GM21526 (cell line): ENCODE data around the gene USP2.
A peak's percentile ranks its signal among the peaks of the same experiment; 100 is the strongest.

Experiments
- ATAC-seq: cut with Tn5 transposase; IDR thresholded peaks from one replicate; pipeline ENCODE4 v1.9.1; 2021; ENCODE audit warnings: moderate library complexity; ENCODE audit not compliant: unreplicated experiment, low FRiP score

Gene USP2

GRCh38 chr11:119345685-119346084 lies 35.8 kb downstream of the USP2 start:
- no peak for ATAC-seq

- no peak for ATAC-seq
These were observed 37.0 kb downstream of the USP2 start for GRCh38 chr11:119344291-119345010.

- no peak for ATAC-seq
These were observed 37.8 kb downstream of the USP2 start for GRCh38 chr11:119343726-119344125.

GRCh38 chr11:119342362-119343130 lies 38.9 kb downstream of the USP2 start:
- ATAC-seq: no peak

- ATAC-seq: no peak
These were observed 39.5 kb downstream of the USP2 start for GRCh38 chr11:119342023-119342300.

GRCh38 chr11:119341222-119342022 lies 40.1 kb downstream of the USP2 start:
- no peak for ATAC-seq

- no peak for ATAC-seq
These were observed 40.9 kb downstream of the USP2 start, which contains the start of gene C1QTNF5 for GRCh38 chr11:119340335-119341221. Gene C1QTNF5 (minus strand): TSS chr11:119340883. CDS start chr11:119340397, 486 bp downstream.

- no peak for ATAC-seq
These were observed 41.7 kb downstream of the USP2 start for GRCh38 chr11:119339589-119340334.

- ATAC-seq: no peak
These were observed 42.4 kb downstream of the USP2 start for GRCh38 chr11:119338965-119339588.

- no peak for ATAC-seq
These were observed 43.1 kb downstream of the USP2 start for GRCh38 chr11:119338318-119338890.

GRCh38 chr11:119337581-119338317 lies 43.7 kb downstream of the USP2 start:
- ATAC-seq: no peak

- ATAC-seq: no peak
These were observed 44.6 kb downstream of the USP2 start for GRCh38 chr11:119336744-119337469.

- ATAC-seq: no peak
These were observed 45.6 kb downstream of the USP2 start for GRCh38 chr11:119335655-119336543.

GRCh38 chr11:119335091-119335654 lies 46.3 kb downstream of the USP2 start:
- ATAC-seq: no peak

- ATAC-seq: peak; percentile 84
These were observed 47.1 kb downstream of the USP2 start, which contains the start of gene RNF26 for GRCh38 chr11:119334174-119334930. Gene RNF26 (plus strand): TSS chr11:119334527. CDS start chr11:119335123, 596 bp downstream.
